Mesenchymal stem cell (in vitro differentiated cells and primary cell): Measurements from ENCODE around the gene ZBTB8OS.

Source experiments
- DNase-seq: peaks from one replicate; pipeline ENCODE4 v3.0.0-alpha.2; 2013
- H2AFZ ChIP-seq: one replicate; pipeline ENCODE4 v1.6.1; 2013; ENCODE audit warnings: low read depth, mild to moderate bottlenecking, control low read depth, inconsistent platforms, low read length, moderate library complexity
- H2AK5ac ChIP-seq: 2 replicates; pipeline ENCODE4 v1.6.1; 2013; ENCODE audit warnings: low read length, moderate library complexity, mild to moderate bottlenecking, inconsistent platforms; ENCODE audit not compliant: severe bottlenecking
- H2BK120ac ChIP-seq: one replicate; pipeline ENCODE4 v1.6.1; 2013; ENCODE audit warnings: low read depth, mild to moderate bottlenecking, inconsistent platforms, low read length, moderate library complexity
- H2BK12ac ChIP-seq, 2 experiments: one replicate each; pipeline ENCODE4 v1.6.1; 2013; ENCODE audit warnings: inconsistent platforms in 2 of 2, low read length in 2 of 2, mild to moderate bottlenecking in 2 of 2, moderate library complexity in 2 of 2, control low read depth in 1 of 2
- H2BK15ac ChIP-seq: one replicate; pipeline ENCODE4 v1.6.1; 2013; ENCODE audit warnings: mild to moderate bottlenecking, low read depth, inconsistent platforms; ENCODE audit not compliant: poor library complexity, severe bottlenecking
- H2BK5ac ChIP-seq: 2 replicates; pipeline ENCODE4 v1.6.1; 2013; ENCODE audit warnings: low read depth, mild to moderate bottlenecking, low read length, control low read depth, inconsistent platforms; ENCODE audit not compliant: poor library complexity, severe bottlenecking
- H3K14ac ChIP-seq, 2 experiments: one replicate each; pipeline ENCODE4 v1.6.1; 2013; ENCODE audit warnings: inconsistent platforms in 2 of 2, low read length in 2 of 2, control low read depth in 1 of 2, mild to moderate bottlenecking in 1 of 2, moderate library complexity in 1 of 2
- H3K18ac ChIP-seq, 2 experiments: one replicate each; pipeline ENCODE4 v1.6.1; 2013; ENCODE audit warnings: inconsistent platforms in 2 of 2, low read length in 2 of 2, control low read depth in 1 of 2, low read depth in 1 of 2, mild to moderate bottlenecking in 1 of 2
- H3K23ac ChIP-seq, 2 experiments: one replicate each; pipeline ENCODE4 v1.6.1; 2013; ENCODE audit warnings: inconsistent platforms in 2 of 2, low read length in 2 of 2, mild to moderate bottlenecking in 2 of 2, moderate library complexity in 2 of 2, control low read depth in 1 of 2
- H3K27ac ChIP-seq: 2 replicates; pipeline ENCODE4 v1.5.1; 2013; ENCODE audit warnings: mild to moderate bottlenecking, moderate library complexity, low read length, control low read depth, inconsistent platforms; ENCODE audit not compliant: poor library complexity, severe bottlenecking
- H3K27me3 ChIP-seq, 2 experiments: 2 replicates each; pipeline versions ENCODE4 v1.6.1 to v1.7.0; 2013; ENCODE audit warnings: low read length in 2 of 2, mild to moderate bottlenecking in 2 of 2, moderate library complexity in 2 of 2, control low read depth in 1 of 2, inconsistent platforms in 1 of 2; ENCODE audit not compliant: control insufficient read depth in 1 of 2, insufficient read depth in 1 of 2
- H3K36me3 ChIP-seq, 2 experiments: 2 replicates each; pipeline versions ENCODE4 v1.6.1 to v1.7.0; 2013; ENCODE audit warnings: low read length in 2 of 2, control low read depth in 1 of 2, inconsistent platforms in 1 of 2, low read depth in 1 of 2, mild to moderate bottlenecking in 1 of 2; ENCODE audit not compliant: insufficient read depth in 2 of 2, control insufficient read depth in 1 of 2
- H3K4ac ChIP-seq, 2 experiments: one replicate each; pipeline ENCODE4 v1.6.1; 2013; ENCODE audit warnings: inconsistent platforms in 2 of 2, low read length in 2 of 2, mild to moderate bottlenecking in 2 of 2, moderate library complexity in 2 of 2, control low read depth in 1 of 2, low read depth in 1 of 2
- H3K4me1 ChIP-seq: 2 replicates; pipeline ENCODE4 v1.6.1; 2013; ENCODE audit warnings: low read depth, low read length, control low read depth; ENCODE audit not compliant: control insufficient read depth, insufficient read depth
- H3K4me2 ChIP-seq: 2 replicates; pipeline ENCODE4 v1.6.1; 2013; ENCODE audit warnings: low read length, mild to moderate bottlenecking, inconsistent platforms; ENCODE audit not compliant: poor library complexity, severe bottlenecking
- H3K4me3 ChIP-seq, 2 experiments: 2 replicates each; pipeline versions ENCODE4 v1.5.1 to v1.7.0; 2013; ENCODE audit warnings: low read length in 2 of 2, mild to moderate bottlenecking in 2 of 2, control low read depth in 1 of 2, low read depth in 1 of 2; ENCODE audit not compliant: insufficient read depth in 1 of 2
- H3K79me1 ChIP-seq: replicated peaks from 2 replicates; pipeline ENCODE4 v1.6.1; 2013; ENCODE audit warnings: mild to moderate bottlenecking, control low read depth, low read length, inconsistent platforms; ENCODE audit not compliant: poor library complexity, severe bottlenecking
- H3K9ac ChIP-seq: 2 replicates; pipeline ENCODE4 v1.7.0; 2013; ENCODE audit warnings: mild to moderate bottlenecking, low read length, moderate library complexity
- H3K9me3 ChIP-seq: 2 replicates; pipeline ENCODE4 v1.7.0; 2013; ENCODE audit warnings: mild to moderate bottlenecking, low read length; ENCODE audit not compliant: control insufficient read depth
- H4K8ac ChIP-seq: one replicate; pipeline ENCODE4 v1.6.1; 2013; ENCODE audit warnings: inconsistent platforms, mild to moderate bottlenecking, low read length, moderate library complexity
- H4K91ac ChIP-seq: one replicate; pipeline ENCODE4 v1.6.1; 2013; ENCODE audit warnings: mild to moderate bottlenecking, low read length, inconsistent platforms
- WGBS: methylation state at CpG from one replicate; pipeline ENCODE4 v1.1.7; 2013; ENCODE audit warnings: mixed read lengths; 5-methylcytosine and 5-hydroxymethylcytosine counted together

ZBTB8OS gene

GRCh38 chr1:32622806-32623681, 27.3 kb downstream of the ZBTB8OS start:
- no peak overlapping the region for H4K8ac ChIP-seq
- no peak overlapping the region for H2AFZ ChIP-seq
- no peak overlapping the region for H2BK120ac ChIP-seq
- H3K9ac ChIP-seq, result no peak overlapping the region
- H3K18ac ChIP-seq, result no peak overlapping the region
- H3K4me2 ChIP-seq, result no peak overlapping the region
- H2BK15ac ChIP-seq, result no peak overlapping the region
- no peak overlapping the region for H3K23ac ChIP-seq
- H3K27me3 ChIP-seq, result no peaks in the 10 kb centered on the region
- no peak overlapping the region for H3K14ac ChIP-seq
- no peaks in the 10 kb centered on the region for H3K4me1 ChIP-seq
- no peak overlapping the region for H3K27ac ChIP-seq
- no peaks in the 10 kb centered on the region for H3K9me3 ChIP-seq
- no peak overlapping the region for H4K91ac ChIP-seq
- no peak overlapping the region for H2BK12ac ChIP-seq
- DNase-seq, result no peak
- H3K79me1 ChIP-seq, result peaks cover 20% of the 10 kb centered on the region
- H2BK5ac ChIP-seq, result no peak overlapping the region
- WGBS, result 93% methylated on average over 3 of the region's 3 CpGs
- H3K4ac ChIP-seq, result no peak overlapping the region
- H2AK5ac ChIP-seq, result no peak overlapping the region
- no peak overlapping the region for H3K4me3 ChIP-seq
- H3K36me3 ChIP-seq, result peaks cover 17 to 43% of the 10 kb centered on the region in 2 experiments

- H3K14ac ChIP-seq, result no peak overlapping the region
- H2BK120ac ChIP-seq, result no peak overlapping the region
- H2BK5ac ChIP-seq, result no peak overlapping the region
- H3K9me3 ChIP-seq, result no peaks in the 10 kb centered on the region
- H3K4me3 ChIP-seq, result no peak overlapping the region
- no CpG with 5 or more reads among the region's 2 CpGs for WGBS
- H3K4me2 ChIP-seq, result no peak overlapping the region
- H3K27me3 ChIP-seq, result no peaks in the 10 kb centered on the region
- H2AK5ac ChIP-seq, result no peak overlapping the region
- no peak overlapping the region for H4K8ac ChIP-seq
- DNase-seq, result no peak
- H3K79me1 ChIP-seq, result peaks cover 16% of the 10 kb centered on the region
- no peak overlapping the region for H2BK15ac ChIP-seq
- no peak overlapping the region for H3K18ac ChIP-seq
- peaks cover 11 to 36% of the 10 kb centered on the region in 2 experiments for H3K36me3 ChIP-seq
- H3K23ac ChIP-seq, result no peak overlapping the region
- no peak overlapping the region for H3K4ac ChIP-seq
- no peak overlapping the region for H2AFZ ChIP-seq
- no peak overlapping the region for H3K9ac ChIP-seq
- H3K4me1 ChIP-seq, result no peaks in the 10 kb centered on the region
- H3K27ac ChIP-seq, result no peak overlapping the region
- H2BK12ac ChIP-seq, result no peak overlapping the region
- H4K91ac ChIP-seq, result no peak overlapping the region
Observed at GRCh38 chr1:32622205-32622604, 28.1 kb downstream of the ZBTB8OS start.

GRCh38 chr1:32619701-32620485, 30.5 kb downstream of the ZBTB8OS start:
- H3K79me1 ChIP-seq, result peaks cover 15% of the 10 kb centered on the region
- H3K9ac ChIP-seq, result no peak overlapping the region
- no peak overlapping the region for H4K8ac ChIP-seq
- H3K23ac ChIP-seq, result no peak overlapping the region
- no peak overlapping the region for H3K4me2 ChIP-seq
- WGBS, result 96% methylated on average over 3 of the region's 5 CpGs
- no peak overlapping the region for H2AFZ ChIP-seq
- no peak overlapping the region for H2AK5ac ChIP-seq
- no peak overlapping the region for H3K4me3 ChIP-seq
- H2BK5ac ChIP-seq, result no peak overlapping the region
- H2BK120ac ChIP-seq, result no peak overlapping the region
- H2BK12ac ChIP-seq, result no peak overlapping the region
- H2BK15ac ChIP-seq, result no peak overlapping the region
- H3K36me3 ChIP-seq, result peaks cover 7 to 22% of the 10 kb centered on the region in 2 experiments
- no peaks in the 10 kb centered on the region for H3K9me3 ChIP-seq
- DNase-seq, result no peak
- no peaks in the 10 kb centered on the region for H3K4me1 ChIP-seq
- H3K4ac ChIP-seq, result no peak overlapping the region
- H3K14ac ChIP-seq, result no peak overlapping the region
- H3K27me3 ChIP-seq, result no peaks in the 10 kb centered on the region
- H4K91ac ChIP-seq, result no peak overlapping the region
- H3K18ac ChIP-seq, result no peak overlapping the region
- no peak overlapping the region for H3K27ac ChIP-seq

- WGBS, result 94% methylated on average over 5 of the region's 5 CpGs
- Histone ChIP-seq H3K4ac (no peak overlapping the region), H2AFZ (no peak overlapping the region), H4K8ac (no peak overlapping the region), H2BK15ac (no peak overlapping the region), H3K14ac (no peak overlapping the region), H3K4me1 (no peaks in the 10 kb centered on the region), H3K79me1 (peaks cover 13% of the 10 kb centered on the region), H3K9ac (no peak overlapping the region), H3K9me3 (no peaks in the 10 kb centered on the region), H3K4me2 (no peak overlapping the region), H3K27ac (no peak overlapping the region), H3K4me3 (no peak overlapping the region), H3K36me3 (peaks cover 5 to 16% of the 10 kb centered on the region in 2 experiments), H4K91ac (no peak overlapping the region), H2BK5ac (no peak overlapping the region), H2AK5ac (no peak overlapping the region), H2BK12ac (no peak overlapping the region), H3K23ac (no peak overlapping the region), H3K27me3 (no peaks in the 10 kb centered on the region), H3K18ac (no peak overlapping the region), H2BK120ac (no peak overlapping the region)
- DNase-seq, result no peak
Observed at GRCh38 chr1:32618673-32619221, 31.6 kb downstream of the ZBTB8OS start.
